Activated effector memory CD4-positive, alpha-beta T cell treated with anti-CD3 and anti-CD28 coated beads, Interleukin-2, amount 50 U/mL, for 16 hours (primary cell): ENCODE results near the gene UGT1A7.

Experiments
- DNase-seq: peaks from one replicate; pipeline ENCODE4 v3.0.0-alpha.2; 2020

Gene UGT1A7

GRCh38 chr2:233801357-233802131 is 119.8 kb downstream of the UGT1A7 start:
- DNase-seq = peak; percentile 55

GRCh38 chr2:233802132-233802815 is 120.6 kb downstream of the UGT1A7 start:
- DNase-seq = no peak

- DNase-seq = peak; percentile 42
These were observed 121.7 kb downstream of the UGT1A7 start for GRCh38 chr2:233803292-233803911.

GRCh38 chr2:233803994-233804393 is 122.3 kb downstream of the UGT1A7 start:
- no peak for DNase-seq

- peak; percentile 50 for DNase-seq
These were observed 125.6 kb downstream of the UGT1A7 start for GRCh38 chr2:233807215-233807865.

GRCh38 chr2:233807966-233808935 is 126.5 kb downstream of the UGT1A7 start:
- peak; percentile 57 for DNase-seq

GRCh38 chr2:233810385-233810784 is 128.7 kb downstream of the UGT1A7 start:
- DNase-seq = peak; percentile 43

- peak; percentile 43 for DNase-seq
These were observed 129.4 kb downstream of the UGT1A7 start for GRCh38 chr2:233811087-233811486.

GRCh38 chr2:233811732-233812131 is 130.0 kb downstream of the UGT1A7 start:
- DNase-seq = peak; percentile 37

- peak; percentile 36 for DNase-seq
These were observed 131.7 kb downstream of the UGT1A7 start for GRCh38 chr2:233813236-233814055.

GRCh38 chr2:233814056-233814835 is 132.5 kb downstream of the UGT1A7 start:
- DNase-seq = peak; percentile 44

- no peak for DNase-seq
These were observed 134.2 kb downstream of the UGT1A7 start for GRCh38 chr2:233815861-233816260.

- DNase-seq = no peak
These were observed 134.6 kb downstream of the UGT1A7 start for GRCh38 chr2:233816334-233816733.

- DNase-seq = no peak
These were observed 135.1 kb downstream of the UGT1A7 start for GRCh38 chr2:233816771-233817170.

GRCh38 chr2:233817361-233817911 is 135.7 kb downstream of the UGT1A7 start:
- DNase-seq = peak; percentile 51

GRCh38 chr2:233817995-233818638 is 136.4 kb downstream of the UGT1A7 start:
- peak; percentile 45 for DNase-seq

GRCh38 chr2:233818639-233819621 is 137.2 kb downstream of the UGT1A7 start:
- DNase-seq = peak; percentile 42
